Hepatocyte (in vitro differentiated cells): Measurements from ENCODE around the gene PIK3AP1.

Source experiments
- CTCF ChIP-seq: fragments of 200-600 bp; sonication (generic); IDR thresholded peaks from 2 replicates; pipeline ENCODE4 v1.5.1; 2016; ENCODE audit warnings: antibody characterized with exemption, mild to moderate bottlenecking; ENCODE audit not compliant: poor library complexity
- EZH2 ChIP-seq: fragments of 200-600 bp; sonication (generic); IDR thresholded peaks from 2 replicates; pipeline ENCODE4 v1.6.1; 2016; ENCODE audit warnings: antibody characterized with exemption, mild to moderate bottlenecking, borderline replicate concordance

GRCh38 chr10:96758423-96758822 lies 38.1 kb upstream of the PIK3AP1 start:
- TF ChIP-seq CTCF: no peak
- no peak for TF ChIP-seq EZH2
